Colon (tissue), 2 donors: Measurements from ENCODE around the gene SKA2.
A peak's percentile ranks its signal among the peaks of the same experiment; 100 is the strongest.
"Not testable (repeated sequence)": the region's sequence is repeated elsewhere in the genome, so short reads cannot be mapped to it uniquely, and the experiment has no call there.

Experiments used
- FAIRE-seq: peaks from 2 replicates; lab custom pipeline; 2012; peaks lifted over from hg19 to GRCh38; lab: Jason Lieb, UNC
- donor health status: control.
- donor health status: control.

Gene SKA2

DNA sequence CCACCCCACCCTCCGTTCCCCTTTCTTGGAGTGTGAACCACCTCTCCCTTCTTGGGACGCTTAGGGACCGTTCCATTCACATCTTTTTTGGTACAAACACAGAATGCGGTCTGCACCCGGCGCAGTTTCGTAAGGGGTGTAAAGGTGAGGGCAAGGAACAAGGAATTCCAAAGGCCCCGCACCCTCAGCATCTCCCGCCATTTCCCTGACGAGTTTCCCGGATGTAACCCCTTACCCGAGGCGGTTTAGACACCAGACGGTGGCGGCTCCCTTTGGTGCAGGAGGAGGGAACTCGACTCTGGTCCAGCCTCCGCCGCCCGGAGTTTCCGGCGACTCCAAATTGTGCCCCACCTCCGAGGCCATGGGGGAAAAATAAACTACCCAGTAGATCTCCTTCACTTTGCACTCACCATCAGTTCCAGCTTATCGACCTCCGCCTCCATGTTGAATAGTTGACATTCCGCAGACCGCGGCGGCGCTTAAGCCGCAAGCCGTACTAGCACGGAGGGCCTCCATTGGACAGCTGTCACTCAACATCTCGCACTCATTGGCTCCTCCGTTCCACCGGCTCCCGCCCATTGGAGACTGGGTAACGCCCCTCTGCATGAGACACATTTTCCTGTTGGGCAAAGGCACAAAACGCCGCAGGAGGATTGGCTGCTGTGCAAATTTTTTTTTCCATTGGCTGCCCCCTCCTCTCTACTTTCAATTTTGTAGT is at the start of gene SKA2:
Gene SKA2 (minus strand): TSS at position 466 of the 718 bp plus-strand sequence. CDS start 23 bp downstream, at position 443.
- peak; percentile 94 for FAIRE-seq

- FAIRE-seq = no peak
Measured at GRCh38 chr17:59202320-59202719, 47.3 kb upstream of the SKA2 start.

GRCh38 chr17:59199398-59199797 is 44.4 kb upstream of the SKA2 start:
- no peak for FAIRE-seq

DNA sequence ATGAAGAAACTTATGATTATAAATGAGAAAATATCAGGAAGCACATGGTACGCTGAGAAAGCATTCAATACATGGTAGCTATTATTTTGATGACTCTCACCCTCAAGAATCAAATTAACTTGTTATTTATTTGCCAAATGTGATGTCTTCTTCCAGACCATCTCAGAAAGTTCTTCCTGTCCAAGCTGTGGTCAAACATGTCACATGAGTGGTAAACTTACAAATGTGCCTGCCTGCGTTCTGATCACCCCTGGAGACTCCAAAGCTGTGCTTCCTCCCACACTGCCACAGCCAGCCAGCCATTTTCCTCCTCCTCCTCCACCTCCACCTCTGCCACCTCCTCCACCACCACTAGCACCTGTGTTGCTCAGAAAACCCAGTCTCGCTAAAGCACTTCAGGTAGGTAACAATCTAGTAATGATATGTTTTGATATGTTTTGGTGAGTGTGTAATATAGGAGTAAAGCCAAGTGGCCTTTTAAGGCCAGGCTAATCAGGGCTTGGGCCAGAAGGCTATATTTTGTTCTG is 38.4 kb upstream of the SKA2 start:
- FAIRE-seq = no peak

GRCh38 chr17:59190806-59191205 is 35.8 kb upstream of the SKA2 start:
- no peak for FAIRE-seq

DNA sequence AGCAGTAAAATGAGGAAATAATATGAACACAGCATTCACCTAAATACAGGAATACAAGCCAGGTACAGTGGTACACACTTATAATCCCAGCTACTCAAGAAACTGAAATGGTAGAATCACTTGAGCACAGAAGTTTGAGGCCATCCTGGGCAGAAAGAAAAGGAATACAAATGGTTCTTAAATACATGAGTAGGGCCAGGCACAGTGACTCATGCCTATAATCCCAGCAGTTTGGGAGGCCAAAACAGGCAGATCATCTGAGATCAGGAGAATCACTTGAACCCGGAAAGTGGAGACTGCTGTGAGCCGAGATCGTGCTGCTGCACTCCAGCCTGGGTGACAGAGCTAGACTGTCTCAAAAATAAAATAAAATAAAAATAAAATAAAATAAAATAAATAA is 31.9 kb upstream of the SKA2 start:
- no peak for FAIRE-seq

- FAIRE-seq = no peak
Measured at GRCh38 chr17:59185997-59186396, 31.0 kb upstream of the SKA2 start.

DNA sequence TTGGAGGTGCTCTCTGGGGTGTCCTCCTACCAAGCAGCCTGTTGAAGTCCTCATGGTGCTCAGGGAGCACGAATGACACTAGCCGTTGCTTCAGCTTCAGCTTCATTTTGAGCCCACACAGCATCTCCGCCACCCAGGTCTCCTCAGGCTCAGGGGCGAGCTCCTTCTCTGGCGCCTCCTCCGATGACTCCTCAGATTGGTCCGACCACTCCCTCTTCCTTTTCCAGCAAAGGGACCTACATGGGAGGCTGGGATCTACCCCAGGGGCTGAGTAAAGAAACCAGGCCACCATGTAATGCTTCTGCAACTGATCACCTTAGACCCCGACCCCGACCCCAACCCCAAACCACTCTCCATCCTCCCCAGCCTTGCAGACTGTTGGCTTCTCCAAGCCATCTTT is 26.5 kb upstream of the SKA2 start:
- no peak for FAIRE-seq

- FAIRE-seq = no peak
Measured at GRCh38 chr17:59180626-59181025, 25.6 kb upstream of the SKA2 start.

GRCh38 chr17:59179601-59180000 is 24.6 kb upstream of the SKA2 start:
- not testable (repeated sequence) for FAIRE-seq

GRCh38 chr17:59178266-59178985 is 23.4 kb upstream of the SKA2 start:
- no peak for FAIRE-seq

- FAIRE-seq = no peak
Measured at GRCh38 chr17:59175076-59175475, 20.1 kb upstream of the SKA2 start.

GRCh38 chr17:59174671-59175070 is 19.7 kb upstream of the SKA2 start:
- FAIRE-seq = no peak

- FAIRE-seq = no peak
Measured at GRCh38 chr17:59172436-59173004, 17.5 kb upstream of the SKA2 start.

- FAIRE-seq = no peak
Measured at GRCh38 chr17:59167571-59168001, 12.6 kb upstream of the SKA2 start.

DNA sequence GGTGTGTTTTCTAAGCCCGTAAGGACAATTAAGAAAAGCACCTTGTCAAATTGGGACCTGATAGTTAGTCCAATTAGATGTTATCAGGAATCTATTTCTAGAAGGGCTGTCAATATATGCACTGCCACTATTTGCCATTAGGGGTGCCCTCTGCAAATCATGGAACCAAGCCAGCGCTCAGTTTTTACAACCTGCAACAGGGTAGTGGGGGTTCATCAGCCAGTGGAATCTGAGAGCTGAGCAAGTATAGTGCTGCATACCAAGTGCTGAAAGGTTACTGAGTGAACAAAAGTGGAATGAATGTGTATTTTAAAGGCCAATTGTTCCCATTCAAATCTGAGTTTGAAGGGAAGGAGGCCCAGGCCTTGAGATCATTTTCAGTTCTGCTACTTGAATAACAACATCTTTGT is 11.0 kb upstream of the SKA2 start:
- FAIRE-seq = no peak

- no peak for FAIRE-seq
Measured at GRCh38 chr17:59161477-59161876, 6.5 kb upstream of the SKA2 start.

GRCh38 chr17:59160157-59161025 is 5.4 kb upstream of the SKA2 start:
- no peak for FAIRE-seq

GRCh38 chr17:59155439-59156177 is 622 bp upstream of the SKA2 start, which contains the start of gene PRR11:
Gene PRR11 (plus strand): TSS chr17:59155746. CDS start chr17:59169753, 14,007 bp downstream.
- no peak for FAIRE-seq

GRCh38 chr17:59154292-59154720 is 680 bp downstream of the SKA2 start:
- FAIRE-seq = no peak

DNA sequence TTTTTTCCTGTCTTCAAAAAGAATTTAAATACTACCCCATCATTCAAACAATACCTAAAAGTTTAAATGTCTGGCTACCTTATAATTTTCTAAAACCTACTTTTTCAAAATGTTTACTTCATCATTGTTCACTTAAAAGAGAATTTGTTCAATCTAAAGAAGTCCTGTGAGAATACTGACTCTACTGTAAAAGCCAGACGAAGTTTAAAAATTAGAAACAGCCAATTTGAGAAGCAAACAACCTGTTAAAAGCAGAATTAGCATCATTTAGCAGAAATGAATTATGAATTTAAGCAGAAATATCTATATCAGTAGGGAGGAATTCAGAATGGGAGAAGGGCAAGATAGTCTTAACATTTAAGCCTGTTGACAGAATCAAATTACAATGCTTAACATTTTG is 2.1 kb downstream of the SKA2 start:
- FAIRE-seq = no peak
